ENCODE results near the gene RNF186. TPM values are rescaled to one million over a fixed set of nuclear protein-coding genes. Genes with fewer than 3 reads are reported as not detected.

Gene RNF186
- polyA plus RNA-seq, 1 donor (not counting 4 experiments of a cell fraction or from before 2014, with no cell fraction given), result not detected

GRCh38 chr1:19811206-19811851, 3.8 kb downstream of the RNF186 start:
- Histone ChIP-seq H3K9ac (ENCODE audit: control insufficient read depth, extremely low read depth, insufficient read depth, low read length) (no peak overlapping the region), H3K27me3 (ENCODE audit: control insufficient read depth, extremely low read depth, insufficient read depth, low read length) (peaks cover 9% of the 10 kb centered on the region), H2AFZ (ENCODE audit: control insufficient read depth, low read length) (no peak overlapping the region), H3K9me3 (ENCODE audit: control insufficient read depth, low read depth, low read length) (no peaks in the 10 kb centered on the region), H4K20me1 (ENCODE audit: control insufficient read depth, extremely low read depth, insufficient read depth, low read length) (no peaks in the 10 kb centered on the region), H3K4me2 (ENCODE audit: control insufficient read depth, extremely low read depth, insufficient read depth, low read depth, low read length) (no peak overlapping the region), H3K27ac (ENCODE audit: control insufficient read depth, insufficient read depth, low read length) (no peak overlapping the region), H3K4me1 (ENCODE audit: control insufficient read depth, extremely low read depth, insufficient read depth, low read length) (no peaks in the 10 kb centered on the region), H3K36me3 (ENCODE audit: control insufficient read depth in 2 of 2, extremely low read depth in 1 of 2, insufficient read depth in 2 of 2, low read length in 2 of 2) (no peaks in the 10 kb centered on the region), H3K79me2 (ENCODE audit: control insufficient read depth, insufficient read depth, low read length) (no peaks in the 10 kb centered on the region), H3K9me1 (ENCODE audit: control insufficient read depth, extremely low read depth, insufficient read depth, low read length) (no peaks in the 10 kb centered on the region), H3K4me3 (ENCODE audit: control insufficient read depth in 2 of 3, extremely low read depth in 1 of 3, insufficient read depth in 2 of 3, low read depth in 1 of 3, low read length in 3 of 3) (no peak overlapping the region)
- TF ChIP-seq CTCF (optimal IDR thresholded peaks at IDR 0.05 in 1 of 3, IDR thresholded peaks at IDR 0.05 in 1 of 3, conservative IDR thresholded peaks at IDR 0.05 in 1 of 3; ENCODE audit: extremely low read depth in 1 of 3, insufficient read depth in 2 of 3, low read length in 3 of 3), result peak; percentile 58 to 82 (median 81)
- no peak for TF ChIP-seq EZH2 (IDR thresholded peaks at IDR 0.05; ENCODE audit: low read length)
- dilution Hi-C loops (cut with MboI; ENCODE audit: extremely low pct_ligation_motif_present, low sequenced_read_pairs), result no loop called here
- FAIRE-seq (peak; percentile 32), DNase-seq (ENCODE audit: low read depth, low spot score) (no peak)

- Histone ChIP-seq H3K27ac (ENCODE audit: control insufficient read depth, insufficient read depth, low read length) (no peak overlapping the region), H3K27me3 (ENCODE audit: control insufficient read depth, extremely low read depth, insufficient read depth, low read length) (peaks cover 8% of the 10 kb centered on the region), H3K36me3 (ENCODE audit: control insufficient read depth in 2 of 2, extremely low read depth in 1 of 2, insufficient read depth in 2 of 2, low read length in 2 of 2) (no peaks in the 10 kb centered on the region), H2AFZ (ENCODE audit: control insufficient read depth, low read length) (no peak overlapping the region), H3K4me3 (ENCODE audit: control insufficient read depth in 2 of 3, extremely low read depth in 1 of 3, insufficient read depth in 2 of 3, low read depth in 1 of 3, low read length in 3 of 3) (no peak overlapping the region), H3K9ac (ENCODE audit: control insufficient read depth, extremely low read depth, insufficient read depth, low read length) (no peak overlapping the region), H4K20me1 (ENCODE audit: control insufficient read depth, extremely low read depth, insufficient read depth, low read length) (no peaks in the 10 kb centered on the region), H3K79me2 (ENCODE audit: control insufficient read depth, insufficient read depth, low read length) (no peaks in the 10 kb centered on the region), H3K4me2 (ENCODE audit: control insufficient read depth, extremely low read depth, insufficient read depth, low read depth, low read length) (no peak overlapping the region), H3K9me1 (ENCODE audit: control insufficient read depth, extremely low read depth, insufficient read depth, low read length) (no peaks in the 10 kb centered on the region), H3K4me1 (ENCODE audit: control insufficient read depth, extremely low read depth, insufficient read depth, low read length) (no peaks in the 10 kb centered on the region), H3K9me3 (ENCODE audit: control insufficient read depth, low read depth, low read length) (no peaks in the 10 kb centered on the region)
- TF ChIP-seq EZH2 (IDR thresholded peaks at IDR 0.05; ENCODE audit: low read length) (no peak), CTCF (optimal IDR thresholded peaks at IDR 0.05 in 1 of 3, IDR thresholded peaks at IDR 0.05 in 1 of 3, conservative IDR thresholded peaks at IDR 0.05 in 1 of 3; ENCODE audit: extremely low read depth in 1 of 3, insufficient read depth in 2 of 3, low read length in 3 of 3) (no peak)
- DNase-seq (ENCODE audit: low read depth, low spot score) (no peak), FAIRE-seq (no peak)
- dilution Hi-C loops (cut with MboI; ENCODE audit: extremely low pct_ligation_motif_present, low sequenced_read_pairs), result no loop called here
These were observed 5.9 kb downstream of the RNF186 start for GRCh38 chr1:19809044-19809750.
